B cell (primary cell): ENCODE measurements around the gene CEP112.

Source experiments
- EZH2 ChIP-seq: IDR thresholded peaks from 2 replicates; pipeline ENCODE4 v1.6.1; 2012; ENCODE audit warnings: borderline replicate concordance, low read depth, mild to moderate bottlenecking, moderate library complexity, low read length; ENCODE audit not compliant: insufficient read depth, poor library complexity, severe bottlenecking
- TF ChIP-seq, protein P1 (sequence below): fragments of 200-600 bp; IDR thresholded peaks from one replicate; pipeline ENCODE4 v1.8.0; 2022; ENCODE audit warnings: antibody characterized with exemption, mild to moderate bottlenecking

DNA sequence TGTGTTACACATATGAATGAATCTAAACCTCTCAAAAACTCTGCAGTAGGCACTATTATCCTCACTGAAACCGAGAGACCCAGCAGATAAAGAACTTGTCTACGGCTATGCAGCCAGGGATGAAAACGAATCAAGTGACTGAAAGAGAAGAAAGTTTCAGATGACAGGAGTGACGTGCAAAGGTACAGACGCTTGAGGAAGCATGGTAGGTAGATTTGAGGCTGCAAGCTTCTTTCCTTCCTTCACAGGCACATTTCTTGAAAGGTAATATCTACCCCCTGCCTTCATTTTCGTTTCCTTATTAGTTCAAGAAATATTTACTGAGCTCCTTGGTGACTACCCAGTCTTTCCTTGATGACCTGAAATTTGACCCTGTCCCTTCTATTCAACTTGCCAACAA, 418.9 kb downstream of the CEP112 start:
- TF ChIP-seq, protein P1, sequence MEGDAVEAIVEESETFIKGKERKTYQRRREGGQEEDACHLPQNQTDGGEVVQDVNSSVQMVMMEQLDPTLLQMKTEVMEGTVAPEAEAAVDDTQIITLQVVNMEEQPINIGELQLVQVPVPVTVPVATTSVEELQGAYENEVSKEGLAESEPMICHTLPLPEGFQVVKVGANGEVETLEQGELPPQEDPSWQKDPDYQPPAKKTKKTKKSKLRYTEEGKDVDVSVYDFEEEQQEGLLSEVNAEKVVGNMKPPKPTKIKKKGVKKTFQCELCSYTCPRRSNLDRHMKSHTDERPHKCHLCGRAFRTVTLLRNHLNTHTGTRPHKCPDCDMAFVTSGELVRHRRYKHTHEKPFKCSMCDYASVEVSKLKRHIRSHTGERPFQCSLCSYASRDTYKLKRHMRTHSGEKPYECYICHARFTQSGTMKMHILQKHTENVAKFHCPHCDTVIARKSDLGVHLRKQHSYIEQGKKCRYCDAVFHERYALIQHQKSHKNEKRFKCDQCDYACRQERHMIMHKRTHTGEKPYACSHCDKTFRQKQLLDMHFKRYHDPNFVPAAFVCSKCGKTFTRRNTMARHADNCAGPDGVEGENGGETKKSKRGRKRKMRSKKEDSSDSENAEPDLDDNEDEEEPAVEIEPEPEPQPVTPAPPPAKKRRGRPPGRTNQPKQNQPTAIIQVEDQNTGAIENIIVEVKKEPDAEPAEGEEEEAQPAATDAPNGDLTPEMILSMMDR, result no peak
- TF ChIP-seq EZH2, result no peak
